ENCODE data around the gene CPOX. TPM values are rescaled to one million over a fixed set of nuclear protein-coding genes. Genes with fewer than 3 reads are reported as not detected.

CPOX gene
- 29.6 and 38.8 TPM in 2 replicates for total RNA-seq

GRCh38 chr3:98593046-98593936, at the start of gene CPOX:
TSS of gene CPOX (minus strand) at chr3:98593611. CDS start at chr3:98593504, 107 bp downstream.

GRCh38 chr3:98531622-98532274, 61.7 kb downstream of the CPOX start, which contains the start of gene GPR15:
TSS of gene GPR15 (plus strand) at chr3:98531978. CDS start at chr3:98532034, 56 bp downstream.

Other genes starting within 250 kb of the CPOX start
- gene OR5K4, start 239.8 kb downstream of the CPOX start, total RNA-seq, result not detected in 2 replicates
- gene OR5K3, start 202.9 kb downstream of the CPOX start, total RNA-seq, result not detected in 2 replicates
- gene OR5K1, start 130.4 kb downstream of the CPOX start, total RNA-seq, result not detected in 2 replicates
- gene OR5K2, start 95.9 kb downstream of the CPOX start, total RNA-seq, result not detected in 2 replicates
- 120 and 168 TPM in 2 replicates for gene CLDND1, start 70.7 kb downstream of the CPOX start, total RNA-seq
- gene GPR15, start 61.6 kb downstream of the CPOX start, total RNA-seq, result not detected in 2 replicates
- gene ST3GAL6, start 169.7 kb upstream of the CPOX start, total RNA-seq, result 5.8 and 11.6 TPM in 2 replicates